Vagina (tissue), 2 donors: Measurements from ENCODE around the gene LYPD1.

Experiments used
- POLR2A ChIP-seq, 2 donors: fragments of 450-650 bp; IDR thresholded peaks; one replicate each; pipeline ENCODE4 v1.6.1; 2017; ENCODE audit warnings: antibody characterized with exemption in 2 of 2, mild to moderate bottlenecking in 2 of 2, moderate library complexity in 2 of 2
- TF ChIP-seq, protein P1 (sequence below), 3 experiments: fragments of 450-650 bp in 2 of 3; fragments of 200-600 bp in 1 of 3; sonication (generic) in 1 of 3; IDR thresholded peaks; one replicate each; pipeline ENCODE4 v1.5.1; 2017 to 2019; ENCODE audit warnings: antibody characterized with exemption in 3 of 3, mild to moderate bottlenecking in 2 of 3, moderate library complexity in 2 of 3

DNA sequence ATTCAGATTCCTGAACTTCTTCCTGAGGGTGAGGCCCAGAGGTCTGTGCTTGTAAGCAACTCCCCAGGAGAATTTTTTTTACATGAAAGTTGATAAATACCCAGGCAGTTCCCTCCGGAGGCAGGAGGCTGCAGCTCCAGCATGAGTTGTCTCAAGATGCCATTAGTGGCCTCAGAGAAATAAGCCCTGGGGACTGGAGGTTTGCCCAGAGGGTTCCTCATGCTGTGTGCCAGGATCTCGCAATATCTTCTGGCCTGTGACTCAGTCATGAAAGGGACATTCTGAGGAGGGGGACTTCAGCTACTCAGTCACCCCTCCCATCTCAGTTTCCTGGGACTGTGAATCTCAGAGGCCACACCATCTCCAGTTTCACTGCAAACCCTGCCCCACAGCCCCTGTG is 49.9 kb downstream of the LYPD1 start:
- no peak for TF ChIP-seq POLR2A (IDR thresholded peaks at IDR 0.05)
- TF ChIP-seq, protein P1, sequence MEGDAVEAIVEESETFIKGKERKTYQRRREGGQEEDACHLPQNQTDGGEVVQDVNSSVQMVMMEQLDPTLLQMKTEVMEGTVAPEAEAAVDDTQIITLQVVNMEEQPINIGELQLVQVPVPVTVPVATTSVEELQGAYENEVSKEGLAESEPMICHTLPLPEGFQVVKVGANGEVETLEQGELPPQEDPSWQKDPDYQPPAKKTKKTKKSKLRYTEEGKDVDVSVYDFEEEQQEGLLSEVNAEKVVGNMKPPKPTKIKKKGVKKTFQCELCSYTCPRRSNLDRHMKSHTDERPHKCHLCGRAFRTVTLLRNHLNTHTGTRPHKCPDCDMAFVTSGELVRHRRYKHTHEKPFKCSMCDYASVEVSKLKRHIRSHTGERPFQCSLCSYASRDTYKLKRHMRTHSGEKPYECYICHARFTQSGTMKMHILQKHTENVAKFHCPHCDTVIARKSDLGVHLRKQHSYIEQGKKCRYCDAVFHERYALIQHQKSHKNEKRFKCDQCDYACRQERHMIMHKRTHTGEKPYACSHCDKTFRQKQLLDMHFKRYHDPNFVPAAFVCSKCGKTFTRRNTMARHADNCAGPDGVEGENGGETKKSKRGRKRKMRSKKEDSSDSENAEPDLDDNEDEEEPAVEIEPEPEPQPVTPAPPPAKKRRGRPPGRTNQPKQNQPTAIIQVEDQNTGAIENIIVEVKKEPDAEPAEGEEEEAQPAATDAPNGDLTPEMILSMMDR (IDR thresholded peaks at IDR 0.05): no peak
